Tibial nerve (tissue), 4 donors: ENCODE measurements around the gene NT5C2.

Experiments used
- EP300 ChIP-seq, 2 donors: sonication (generic); formaldehyde crosslinking; IDR thresholded peaks; one replicate each; pipeline ENCODE4 v1.6.1; 2017; ENCODE audit warnings: antibody characterized with exemption in 2 of 2, mild to moderate bottlenecking in 1 of 2
- POLR2A ChIP-seq, 2 donors: fragments of 450-650 bp; IDR thresholded peaks; one replicate each; pipeline ENCODE4 v1.6.1; 2017; ENCODE audit warnings: antibody characterized with exemption in 2 of 2, mild to moderate bottlenecking in 2 of 2, moderate library complexity in 2 of 2
- TF ChIP-seq, protein P1 (sequence below), 5 experiments: fragments of 200-600 bp in 3 of 5; fragments of 450-650 bp in 2 of 5; sonication (generic) in 3 of 5; IDR thresholded peaks; one replicate each; pipeline ENCODE4 v1.5.1; 2016 to 2019; ENCODE audit warnings: antibody characterized with exemption in 5 of 5, mild to moderate bottlenecking in 3 of 5, moderate library complexity in 2 of 5

DNA sequence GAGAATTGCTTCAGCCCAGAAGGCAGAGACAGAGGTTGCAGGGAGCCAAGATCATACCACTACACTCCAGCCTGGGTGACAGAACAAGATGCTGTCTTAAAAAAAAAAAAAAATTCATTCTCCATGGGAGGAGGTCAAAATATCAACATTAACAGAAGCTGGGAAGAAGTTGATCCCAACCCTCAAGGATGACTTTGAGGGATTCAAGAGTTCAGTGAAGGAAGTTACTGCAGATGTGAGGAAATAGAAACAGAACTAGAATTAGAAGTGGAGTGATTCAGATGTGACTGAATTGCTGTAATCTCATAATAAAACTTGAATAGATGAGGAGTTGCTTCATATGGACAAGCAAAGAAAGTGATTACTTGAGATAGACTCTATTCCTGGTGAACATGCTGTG, 32.9 kb upstream of the NT5C2 start:
- TF ChIP-seq, protein P1, sequence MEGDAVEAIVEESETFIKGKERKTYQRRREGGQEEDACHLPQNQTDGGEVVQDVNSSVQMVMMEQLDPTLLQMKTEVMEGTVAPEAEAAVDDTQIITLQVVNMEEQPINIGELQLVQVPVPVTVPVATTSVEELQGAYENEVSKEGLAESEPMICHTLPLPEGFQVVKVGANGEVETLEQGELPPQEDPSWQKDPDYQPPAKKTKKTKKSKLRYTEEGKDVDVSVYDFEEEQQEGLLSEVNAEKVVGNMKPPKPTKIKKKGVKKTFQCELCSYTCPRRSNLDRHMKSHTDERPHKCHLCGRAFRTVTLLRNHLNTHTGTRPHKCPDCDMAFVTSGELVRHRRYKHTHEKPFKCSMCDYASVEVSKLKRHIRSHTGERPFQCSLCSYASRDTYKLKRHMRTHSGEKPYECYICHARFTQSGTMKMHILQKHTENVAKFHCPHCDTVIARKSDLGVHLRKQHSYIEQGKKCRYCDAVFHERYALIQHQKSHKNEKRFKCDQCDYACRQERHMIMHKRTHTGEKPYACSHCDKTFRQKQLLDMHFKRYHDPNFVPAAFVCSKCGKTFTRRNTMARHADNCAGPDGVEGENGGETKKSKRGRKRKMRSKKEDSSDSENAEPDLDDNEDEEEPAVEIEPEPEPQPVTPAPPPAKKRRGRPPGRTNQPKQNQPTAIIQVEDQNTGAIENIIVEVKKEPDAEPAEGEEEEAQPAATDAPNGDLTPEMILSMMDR (IDR thresholded peaks at IDR 0.05): no peak
- TF ChIP-seq POLR2A (IDR thresholded peaks at IDR 0.05) (no peak), EP300 (IDR thresholded peaks at IDR 0.05) (no peak)
